Ovary (tissue), 3 donors: Measurements from ENCODE around the gene FHAD1.

ENCODE experiments used
- CTCF ChIP-seq, 3 donors: fragments of 450-650 bp in 2 of 3; fragments of 200-600 bp in 1 of 3; IDR thresholded peaks; one replicate each; pipeline versions ENCODE4 v1.5.1 to v1.8.0; 2016 to 2022; ENCODE audit warnings: antibody characterized with exemption in 3 of 3, mild to moderate bottlenecking in 1 of 3
- POLR2A ChIP-seq: fragments of 450-650 bp; IDR thresholded peaks from one replicate; pipeline ENCODE4 v1.6.1; 2017; ENCODE audit warnings: antibody characterized with exemption, mild to moderate bottlenecking, moderate library complexity
- donor health status: DM: no; HTN: no; CAD: no.

- TF ChIP-seq CTCF (IDR thresholded peaks at IDR 0.05) (no peak), POLR2A (no peak)
Measured at GRCh38 chr1:15383810-15384209, 136.8 kb downstream of the FHAD1 start.
